Stimulated activated CD4-positive, alpha-beta T cell treated with anti-CD3 and anti-CD28 coated beads, TNF-alpha, amount 100 ng/mL, for 1 hour (primary cell): ENCODE measurements around the gene GSTM2.

Experiments
- DNase-seq, 3 donors: peaks; one replicate each; pipeline ENCODE4 v3.0.0-alpha.2; 2020; ENCODE audit warnings: low read depth in 3 of 3, low spot score in 1 of 3

The GSTM2 gene

GRCh38 chr1:109667452-109668122 is at the start of gene GSTM2:
TSS of gene GSTM2 (plus strand) at chr1:109668057. CDS start at chr1:109668116, 59 bp downstream.
- DNase-seq: peak; percentile 33 to 69 (median 54)

DNA sequence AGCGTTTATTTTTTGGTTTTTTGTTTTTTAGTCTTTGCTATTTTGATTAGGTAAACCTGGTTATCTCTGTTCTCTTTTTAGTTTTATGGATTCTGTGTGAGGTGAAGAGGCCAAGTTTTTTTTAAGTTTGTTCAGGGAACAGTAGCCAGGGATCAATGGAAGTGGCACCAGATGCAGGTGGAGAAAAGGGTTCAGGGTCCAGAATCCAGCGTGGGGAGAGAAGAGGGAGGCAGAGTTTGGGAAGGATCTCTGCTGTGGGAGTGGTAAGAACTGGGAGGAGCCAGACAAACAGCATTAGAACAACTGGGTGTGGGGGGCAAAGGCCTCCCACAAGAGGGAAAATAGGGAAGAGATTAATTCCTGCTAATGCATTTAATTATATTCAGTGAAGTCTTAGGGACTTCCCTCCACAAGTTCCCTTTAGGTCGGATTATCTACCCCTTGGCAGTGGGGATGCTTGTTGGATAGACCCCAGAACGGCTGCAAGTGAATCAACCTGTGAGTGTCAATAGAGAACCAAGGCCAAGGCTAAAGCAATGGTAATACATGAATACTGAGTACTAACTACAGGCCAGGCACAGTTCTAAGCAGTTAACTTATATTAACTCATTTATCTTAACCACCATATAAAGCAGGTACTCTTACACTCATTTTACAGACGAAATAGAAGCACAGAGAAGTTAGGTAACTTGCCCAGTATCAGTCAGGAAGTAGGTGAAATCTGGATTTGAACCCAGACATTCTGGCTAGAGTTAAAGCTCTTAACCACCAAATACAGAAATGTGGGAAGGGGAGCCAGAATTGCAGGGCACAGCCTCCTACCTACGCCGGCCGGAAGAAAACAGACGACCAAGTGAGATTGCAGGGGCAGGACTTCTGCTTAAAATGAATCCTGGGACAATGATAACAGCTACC is 48.9 kb upstream of the GSTM2 start:
- no peak for DNase-seq

GRCh38 chr1:109619576-109620400 is 48.1 kb upstream of the GSTM2 start, which contains the start of the genes AMPD2 and GNAT2:
TSS of gene AMPD2 (plus strand) at chr1:109619837. CDS start at chr1:109621176, 1,339 bp downstream.
TSS of gene GNAT2 (minus strand) at chr1:109619616. CDS start at chr1:109612870, 6,746 bp downstream.
- DNase-seq: peak in 2 of 3 donors; percentile 38 to 65

GRCh38 chr1:109620401-109620791 is 47.5 kb upstream of the GSTM2 start:
- DNase-seq: no peak

DNA sequence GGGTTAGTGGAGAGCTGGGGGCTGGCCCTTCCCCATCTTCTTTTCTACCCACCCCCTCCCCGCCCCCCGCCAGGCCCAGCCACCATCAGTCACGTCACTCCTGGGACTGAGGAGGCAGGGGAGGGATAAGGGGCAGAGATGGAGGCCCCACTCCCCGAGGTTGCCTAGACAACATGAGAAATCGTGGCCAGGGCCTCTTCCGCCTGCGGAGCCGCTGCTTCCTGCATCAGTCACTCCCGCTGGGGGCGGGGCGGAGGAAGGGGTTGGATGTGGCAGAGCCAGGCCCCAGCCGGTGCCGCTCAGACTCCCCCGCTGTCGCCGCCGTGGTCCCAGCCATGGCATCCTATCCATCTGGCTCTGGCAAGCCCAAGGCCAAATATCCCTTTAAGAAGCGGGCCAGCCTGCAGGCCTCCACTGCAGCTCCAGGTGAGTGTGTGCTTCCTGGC is 47.0 kb upstream of the GSTM2 start:
- peak; percentile 86 to 94 (median 88) for DNase-seq

GRCh38 chr1:109621379-109622136 is 46.3 kb upstream of the GSTM2 start:
- DNase-seq: no peak

DNA sequence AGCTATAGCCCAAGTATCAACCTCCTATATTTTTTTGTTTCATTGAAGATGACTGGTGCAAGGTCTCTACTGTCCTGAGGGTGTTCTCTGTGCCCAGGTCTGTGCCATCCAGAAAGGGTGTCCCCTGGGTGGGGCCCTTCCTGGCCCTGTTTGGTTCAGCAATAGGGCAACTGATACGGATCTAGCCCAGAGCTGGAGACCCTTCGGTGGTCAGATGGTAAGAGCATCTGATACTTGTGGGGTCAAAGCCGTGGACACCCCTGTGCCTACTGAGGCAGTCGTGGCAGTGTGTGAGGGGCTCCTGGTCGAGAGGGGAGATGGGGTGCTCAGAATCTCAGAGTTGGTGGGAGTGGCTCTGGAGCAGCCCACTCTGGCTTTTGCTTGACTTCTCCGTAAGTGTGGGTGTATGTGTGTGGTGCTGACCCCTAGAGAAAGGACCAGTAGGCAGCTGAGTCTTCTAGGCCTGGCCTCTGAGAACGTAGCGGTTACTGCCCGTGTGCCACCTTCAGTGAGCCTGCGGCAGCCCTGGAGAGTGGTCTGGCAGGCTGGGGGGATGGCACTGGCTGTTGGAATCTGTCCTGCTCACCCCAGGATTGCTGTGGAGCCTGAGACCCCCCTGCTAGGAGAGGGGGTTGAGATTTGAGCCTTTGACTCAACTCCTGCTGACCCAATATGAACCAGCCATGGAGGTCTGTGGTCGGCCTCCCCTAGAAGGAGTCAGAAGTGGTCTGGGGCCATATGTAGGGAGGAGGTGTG is 45.5 kb upstream of the GSTM2 start:
- DNase-seq: no peak

- DNase-seq: no peak
These were observed 45.0 kb upstream of the GSTM2 start for GRCh38 chr1:109622895-109623294.

- no peak for DNase-seq
These were observed 44.2 kb upstream of the GSTM2 start for GRCh38 chr1:109623601-109624161.

DNA sequence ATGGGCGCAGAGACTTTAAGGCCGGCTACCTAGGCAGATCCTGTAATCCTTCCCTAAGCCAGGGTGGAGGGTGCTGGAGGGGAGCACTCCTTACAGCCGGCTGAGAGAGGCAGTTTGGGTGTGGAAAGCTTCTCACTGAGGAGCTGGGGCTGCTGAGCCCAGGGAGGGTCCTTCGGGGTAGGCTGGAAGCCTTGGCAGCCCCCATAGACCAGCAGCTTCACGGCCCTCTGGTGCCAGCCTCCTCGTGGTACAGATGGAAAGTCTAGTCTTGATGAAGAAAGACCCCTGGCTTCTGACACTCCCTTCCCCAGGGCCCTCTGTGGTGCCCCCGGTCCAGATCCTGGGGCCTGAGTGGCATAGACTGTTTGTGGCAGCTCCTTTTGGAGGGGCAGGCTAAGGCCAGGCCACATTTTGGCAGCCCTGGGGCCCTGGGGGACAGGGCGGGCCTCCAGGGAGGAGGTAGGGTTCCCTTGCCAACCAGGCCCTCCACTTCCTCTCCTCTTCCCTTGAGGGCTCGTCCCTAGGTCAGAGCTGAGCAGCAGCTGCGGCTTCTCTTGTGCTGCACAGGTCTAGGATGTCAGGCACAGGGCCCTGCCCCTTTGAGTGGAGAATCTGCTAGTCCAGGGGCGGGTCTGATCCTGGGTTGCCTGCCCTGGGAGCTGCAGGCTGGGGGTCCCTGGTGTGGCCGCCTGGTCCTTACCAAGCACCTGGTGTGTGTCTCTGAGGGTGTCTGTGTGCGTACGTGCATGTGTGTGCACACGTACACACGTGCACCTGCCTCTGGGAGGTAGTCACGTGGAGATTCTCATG is 43.5 kb upstream of the GSTM2 start:
- DNase-seq: no peak

DNA sequence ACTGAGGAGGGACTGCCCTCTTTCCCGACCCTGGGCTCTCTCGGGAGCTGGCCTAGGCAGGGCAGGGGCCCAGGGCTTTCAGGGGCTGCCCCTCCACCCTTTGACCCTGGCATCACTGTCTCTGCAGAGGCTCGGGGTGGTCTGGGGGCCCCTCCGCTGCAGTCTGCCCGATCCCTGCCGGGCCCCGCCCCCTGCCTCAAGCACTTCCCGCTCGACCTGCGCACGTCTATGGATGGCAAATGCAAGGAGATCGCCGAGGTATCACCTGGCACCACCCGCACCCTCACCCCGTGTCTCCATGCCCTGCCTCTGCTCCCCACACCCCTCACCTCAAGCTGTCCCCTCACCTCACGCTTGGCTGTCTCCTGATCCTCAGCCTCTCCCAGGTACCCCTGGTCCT is 42.7 kb upstream of the GSTM2 start:
- no peak for DNase-seq

DNA sequence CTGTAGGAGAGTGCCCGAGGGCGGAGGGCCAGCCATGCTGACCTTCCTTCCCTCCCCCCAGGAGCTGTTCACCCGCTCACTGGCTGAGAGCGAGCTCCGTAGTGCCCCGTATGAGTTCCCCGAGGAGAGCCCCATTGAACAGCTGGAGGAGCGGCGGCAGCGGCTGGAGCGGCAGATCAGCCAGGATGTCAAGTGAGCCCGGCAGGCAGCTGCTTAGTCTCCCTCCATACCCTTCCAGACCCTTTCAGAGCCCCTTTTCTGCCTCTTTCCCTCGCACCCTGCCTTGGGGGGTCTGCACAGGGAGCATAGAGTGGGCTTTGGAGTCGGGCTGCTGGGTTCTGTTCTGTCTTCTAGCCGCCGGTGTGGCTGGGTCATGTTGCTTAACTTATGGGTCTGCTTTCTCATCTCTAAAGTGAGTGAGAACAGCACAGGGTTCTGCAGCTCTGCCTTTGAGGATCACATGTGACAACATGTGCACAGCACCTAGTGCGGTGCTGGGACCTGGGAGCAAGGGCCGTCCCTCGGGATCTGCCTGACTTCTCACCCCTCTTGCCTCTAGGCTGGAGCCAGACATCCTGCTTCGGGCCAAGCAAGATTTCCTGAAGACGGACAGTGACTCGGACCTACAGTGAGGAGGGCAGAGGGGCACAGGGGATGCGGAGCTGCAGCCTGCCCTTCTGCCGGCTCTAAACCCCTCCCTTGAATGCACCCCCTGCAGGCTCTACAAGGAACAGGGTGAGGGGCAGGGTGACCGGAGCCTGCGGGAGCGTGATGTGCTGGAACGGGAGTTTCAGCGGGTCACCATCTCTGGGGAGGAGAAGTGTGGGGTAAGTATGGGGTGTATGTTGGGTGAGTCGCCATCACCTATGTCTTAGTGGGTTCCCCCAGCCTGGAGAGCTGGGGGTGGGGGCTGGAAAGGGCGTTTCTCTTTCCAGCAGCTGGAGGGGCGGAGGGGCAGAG is 42.0 kb upstream of the GSTM2 start:
- DNase-seq: no peak

- no peak for DNase-seq
These were observed 41.0 kb upstream of the GSTM2 start for GRCh38 chr1:109626682-109627408.

GRCh38 chr1:109627692-109628399 is 40.0 kb upstream of the GSTM2 start:
- DNase-seq: no peak

DNA sequence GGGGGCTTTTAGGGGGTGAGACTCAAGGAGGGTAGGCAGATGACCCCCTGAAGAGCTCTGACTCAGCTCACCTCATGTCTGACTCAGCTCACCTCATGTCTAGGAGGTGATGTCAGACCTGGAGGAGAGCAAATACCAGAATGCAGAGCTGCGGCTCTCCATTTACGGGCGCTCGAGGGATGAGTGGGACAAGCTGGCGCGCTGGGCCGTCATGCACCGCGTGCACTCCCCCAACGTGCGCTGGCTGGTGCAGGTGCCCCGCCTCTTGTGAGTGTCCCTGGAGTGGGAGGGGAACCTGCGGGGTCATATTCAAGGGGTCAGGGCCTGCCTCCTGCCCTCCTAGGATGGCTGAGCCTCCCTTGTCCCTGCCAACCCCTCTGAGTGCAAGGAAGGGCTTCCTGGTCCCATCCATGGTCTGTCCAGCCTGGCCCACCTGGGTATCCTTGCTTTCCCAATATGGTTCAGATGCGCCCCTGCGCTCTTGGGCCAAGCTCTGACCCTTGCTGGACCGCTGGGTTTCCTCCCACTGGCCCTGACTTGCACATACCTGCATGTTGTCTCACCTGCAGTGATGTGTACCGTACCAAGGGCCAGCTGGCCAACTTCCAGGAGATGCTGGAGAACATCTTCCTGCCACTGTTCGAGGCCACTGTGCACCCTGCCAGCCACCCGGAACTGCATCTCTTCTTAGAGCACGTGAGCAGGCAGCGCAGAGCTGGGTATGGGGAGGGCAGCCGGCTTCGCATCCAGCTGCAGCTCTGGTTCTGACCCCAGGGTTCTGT is 39.1 kb upstream of the GSTM2 start:
- no peak for DNase-seq
